Tibial nerve (tissue), 4 donors: ENCODE results near the gene RTN4. TPM values are rescaled to one million over a fixed set of nuclear protein-coding genes. Genes with fewer than 3 reads are reported as not detected.

Source experiments
- DNase-seq, 2 donors: peaks; one replicate each; pipeline ENCODE4 v3.0.0-alpha.2; 2019; ENCODE audit warnings: low spot score in 2 of 2
- H3K27ac ChIP-seq, 4 donors: fragments of 200-600 bp; sonication (generic) in 3 of 4; one replicate each; pipeline ENCODE4 v1.5.1; 2017 to 2019; ENCODE audit warnings: mild to moderate bottlenecking in 1 of 4
- H3K27me3 ChIP-seq, 2 donors: fragments of 200-600 bp; sonication (generic) in 1 of 2; one replicate each; pipeline versions ENCODE4 v1.5.1 to v1.6.0; 2017 to 2019
- H3K36me3 ChIP-seq, 3 donors: fragments of 200-600 bp; sonication (generic); one replicate each; pipeline ENCODE4 v1.5.1; 2018 to 2019
- H3K4me1 ChIP-seq, 4 donors: fragments of 200-600 bp; sonication (generic) in 3 of 4; one replicate each; pipeline ENCODE4 v1.5.1; 2017 to 2019
- H3K4me3 ChIP-seq, 4 donors: fragments of 200-600 bp; sonication (generic) in 3 of 4; one replicate each; pipeline ENCODE4 v1.5.1; 2017 to 2019; ENCODE audit warnings: mild to moderate bottlenecking in 1 of 4, moderate library complexity in 1 of 4
- H3K9me3 ChIP-seq, 4 donors: fragments of 200-600 bp; sonication (generic) in 3 of 4; one replicate each; pipeline ENCODE4 v1.5.1; 2017 to 2019
- CTCF ChIP-seq, 5 experiments: fragments of 200-600 bp in 3 of 5; fragments of 450-650 bp in 2 of 5; sonication (generic) in 3 of 5; IDR thresholded peaks; one replicate each; pipeline ENCODE4 v1.5.1; 2016 to 2019; ENCODE audit warnings: antibody characterized with exemption in 5 of 5, mild to moderate bottlenecking in 3 of 5, moderate library complexity in 2 of 5
- EP300 ChIP-seq, 2 donors: sonication (generic); formaldehyde crosslinking; IDR thresholded peaks; one replicate each; pipeline ENCODE4 v1.6.1; 2017; ENCODE audit warnings: antibody characterized with exemption in 2 of 2, mild to moderate bottlenecking in 1 of 2
- POLR2A ChIP-seq, 2 donors: fragments of 450-650 bp; IDR thresholded peaks; one replicate each; pipeline ENCODE4 v1.6.1; 2017; ENCODE audit warnings: antibody characterized with exemption in 2 of 2, mild to moderate bottlenecking in 2 of 2, moderate library complexity in 2 of 2
- WGBS, 2 donors: methylation state at CpG; one replicate each; pipeline ENCODE4 v1.1.5; 2018; 5-methylcytosine and 5-hydroxymethylcytosine counted together
- total RNA-seq, 4 donors: library from RNA; depleted of rRNA; stranded (reverse); fragments of >200 nt; gene quantifications; one replicate each; pipeline ENCODE4 v1.1.0, GENCODE V29; 2016

The RTN4 gene, protein sequence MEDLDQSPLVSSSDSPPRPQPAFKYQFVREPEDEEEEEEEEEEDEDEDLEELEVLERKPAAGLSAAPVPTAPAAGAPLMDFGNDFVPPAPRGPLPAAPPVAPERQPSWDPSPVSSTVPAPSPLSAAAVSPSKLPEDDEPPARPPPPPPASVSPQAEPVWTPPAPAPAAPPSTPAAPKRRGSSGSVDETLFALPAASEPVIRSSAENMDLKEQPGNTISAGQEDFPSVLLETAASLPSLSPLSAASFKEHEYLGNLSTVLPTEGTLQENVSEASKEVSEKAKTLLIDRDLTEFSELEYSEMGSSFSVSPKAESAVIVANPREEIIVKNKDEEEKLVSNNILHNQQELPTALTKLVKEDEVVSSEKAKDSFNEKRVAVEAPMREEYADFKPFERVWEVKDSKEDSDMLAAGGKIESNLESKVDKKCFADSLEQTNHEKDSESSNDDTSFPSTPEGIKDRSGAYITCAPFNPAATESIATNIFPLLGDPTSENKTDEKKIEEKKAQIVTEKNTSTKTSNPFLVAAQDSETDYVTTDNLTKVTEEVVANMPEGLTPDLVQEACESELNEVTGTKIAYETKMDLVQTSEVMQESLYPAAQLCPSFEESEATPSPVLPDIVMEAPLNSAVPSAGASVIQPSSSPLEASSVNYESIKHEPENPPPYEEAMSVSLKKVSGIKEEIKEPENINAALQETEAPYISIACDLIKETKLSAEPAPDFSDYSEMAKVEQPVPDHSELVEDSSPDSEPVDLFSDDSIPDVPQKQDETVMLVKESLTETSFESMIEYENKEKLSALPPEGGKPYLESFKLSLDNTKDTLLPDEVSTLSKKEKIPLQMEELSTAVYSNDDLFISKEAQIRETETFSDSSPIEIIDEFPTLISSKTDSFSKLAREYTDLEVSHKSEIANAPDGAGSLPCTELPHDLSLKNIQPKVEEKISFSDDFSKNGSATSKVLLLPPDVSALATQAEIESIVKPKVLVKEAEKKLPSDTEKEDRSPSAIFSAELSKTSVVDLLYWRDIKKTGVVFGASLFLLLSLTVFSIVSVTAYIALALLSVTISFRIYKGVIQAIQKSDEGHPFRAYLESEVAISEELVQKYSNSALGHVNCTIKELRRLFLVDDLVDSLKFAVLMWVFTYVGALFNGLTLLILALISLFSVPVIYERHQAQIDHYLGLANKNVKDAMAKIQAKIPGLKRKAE
- total RNA-seq, result 100 to 1,000 TPM; 232 to 245 (median 243) TPM

- Histone ChIP-seq H3K27me3 (no peaks in the 10 kb centered on the region), H3K36me3 (no peaks in the 10 kb centered on the region), H3K9me3 (no peaks in the 10 kb centered on the region), H3K4me1 (peaks cover 0 to 43% (median 23%) of the 10 kb centered on the region in 4 donors), H3K27ac (peak within 1 kb of the TSS; percentile 97 to 99 (median 99)), H3K4me3 (peak within 1 kb of the TSS; percentile 71 to 98 (median 94))
- TF ChIP-seq EP300 (IDR thresholded peaks at IDR 0.05) (peak in 1 of 2 donors; percentile 100), CTCF (IDR thresholded peaks at IDR 0.05) (peak in 2 of 5 experiments; percentile 49 to 61), POLR2A (IDR thresholded peaks at IDR 0.05) (peak; percentile 99 to 100)
- DNase-seq, result peak; percentile 97 to 98
- WGBS, 2 donors, result 0 to 1% methylated on average over 55 to 61 of the region's 66 CpGs
Measured at GRCh38 chr2:55050100-55050994, at the start of gene RTN4. RTN4 (minus strand) TSS chr2:55050451; CDS start chr2:55050300, 151 bp downstream.

DNA sequence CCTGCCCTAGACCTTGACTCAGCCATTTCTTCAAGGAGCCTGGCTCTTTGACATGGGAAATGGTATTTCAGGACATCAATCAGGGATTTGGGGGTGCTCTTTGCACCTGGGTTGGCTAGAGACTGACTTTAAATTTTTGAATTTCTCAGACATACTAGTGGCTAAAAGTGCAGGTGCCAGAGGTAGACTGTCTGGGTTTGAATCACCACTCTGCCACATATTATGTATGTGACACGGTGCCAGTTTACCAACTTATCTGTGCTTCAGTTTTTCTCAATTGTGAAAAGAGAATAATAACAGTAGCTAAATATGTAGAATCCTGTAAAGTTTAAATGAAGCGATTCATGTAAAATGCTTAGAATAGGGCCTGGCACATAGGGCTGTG lies 49.2 kb upstream of the RTN4 start:
- Histone ChIP-seq H3K4me3 (no peak overlapping the region), H3K36me3 (no peaks in the 10 kb centered on the region), H3K27me3 (no peaks in the 10 kb centered on the region), H3K9me3 (no peaks in the 10 kb centered on the region), H3K27ac (peak overlapping the region in 2 of 4 donors; percentile 88), H3K4me1 (peaks cover 0 to 52% (median 25%) of the 10 kb centered on the region in 4 donors)
- DNase-seq, result no peak
- TF ChIP-seq EP300 (IDR thresholded peaks at IDR 0.05) (no peak), CTCF (IDR thresholded peaks at IDR 0.05) (no peak), POLR2A (IDR thresholded peaks at IDR 0.05) (no peak)
- 91 to 94% methylated on average over 2 of the region's 2 CpGs for WGBS, 2 donors

DNA sequence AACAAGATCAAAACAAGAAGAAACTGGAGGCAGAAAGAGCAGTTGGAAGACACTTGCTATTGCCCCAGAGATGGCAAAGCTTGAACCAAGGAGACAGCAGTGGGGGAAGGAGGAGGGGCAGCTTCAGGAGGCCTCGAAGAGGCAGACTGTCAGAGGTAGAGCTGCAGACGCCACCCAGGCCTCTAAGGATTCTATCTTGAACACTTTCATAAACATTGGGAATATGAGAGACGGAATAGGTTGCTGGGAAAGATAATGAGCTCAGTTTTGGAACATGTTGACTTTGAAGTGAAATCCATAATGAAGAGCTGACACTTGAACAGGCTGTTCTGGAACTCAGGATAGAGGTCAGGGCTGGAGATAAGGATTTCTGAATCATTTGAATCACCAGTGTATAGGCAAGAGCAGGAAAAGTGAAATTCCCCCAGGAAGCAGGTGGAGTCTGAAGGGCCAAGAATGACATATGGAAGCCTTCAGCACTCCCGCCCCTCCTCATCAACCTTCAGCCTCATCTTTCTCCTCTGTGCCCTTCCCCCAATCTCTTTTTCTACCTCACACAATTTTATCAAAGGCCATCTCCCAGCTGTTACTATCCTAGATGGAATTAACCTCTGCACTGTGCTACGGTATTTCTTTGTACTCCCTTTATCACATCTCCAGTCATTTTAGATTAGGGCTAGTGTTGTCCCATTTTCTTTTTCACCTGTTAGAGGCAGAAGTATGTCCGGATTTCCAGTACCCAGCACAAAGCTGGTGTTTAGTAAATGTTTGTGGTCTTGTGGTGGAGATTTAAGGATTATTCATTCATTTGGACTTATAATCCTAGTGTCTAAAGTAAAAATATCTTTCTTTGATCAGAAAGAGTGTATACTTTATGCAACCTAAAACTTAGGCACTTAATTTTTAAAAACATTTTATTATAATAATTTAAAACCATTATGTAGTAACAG lies 47.5 kb upstream of the RTN4 start:
- H3K4me1 ChIP-seq, result peaks cover 0 to 52% (median 25%) of the 10 kb centered on the region in 4 donors
- no peak overlapping the region for H3K4me3 ChIP-seq
- WGBS, 2 donors, result 58 to 67% methylated on average over 6 of the region's 6 CpGs
- TF ChIP-seq EP300 (IDR thresholded peaks at IDR 0.05) (no peak), POLR2A (IDR thresholded peaks at IDR 0.05) (no peak), CTCF (IDR thresholded peaks at IDR 0.05) (no peak)
- DNase-seq, result no peak
- H3K9me3 ChIP-seq, result no peaks in the 10 kb centered on the region
- H3K27ac ChIP-seq, result peak overlapping the region; percentile 9 to 71 (median 34)
- no peaks in the 10 kb centered on the region for H3K27me3 ChIP-seq
- no peaks in the 10 kb centered on the region for H3K36me3 ChIP-seq

- no peaks in the 10 kb centered on the region for H3K9me3 ChIP-seq
- H3K27ac ChIP-seq, result peak overlapping the region in 3 of 4 donors; percentile 15 to 71 (median 52)
- H3K27me3 ChIP-seq, result no peaks in the 10 kb centered on the region
- no peak for DNase-seq
- H3K36me3 ChIP-seq, result no peaks in the 10 kb centered on the region
- 52 to 57% methylated on average over 1 of the region's 1 CpG for WGBS, 2 donors
- no peak overlapping the region for H3K4me3 ChIP-seq
- H3K4me1 ChIP-seq, result peaks cover 0 to 45% (median 23%) of the 10 kb centered on the region in 4 donors
- TF ChIP-seq CTCF (IDR thresholded peaks at IDR 0.05) (no peak), POLR2A (IDR thresholded peaks at IDR 0.05) (no peak), EP300 (IDR thresholded peaks at IDR 0.05) (no peak)
Measured at GRCh38 chr2:55097082-55097460, 46.8 kb upstream of the RTN4 start.
